NAMALWA (cell line): Measurements from ENCODE around the gene ZNF460.

Experiments
- DNase-seq: peaks from one replicate; pipeline ENCODE4 v3.0.0-alpha.2; 2015; ENCODE audit warnings: low spot score

Gene ZNF460

GRCh38 chr19:57280962-57281400 is 696 bp downstream of the ZNF460 start:
- DNase-seq = peak; percentile 55

GRCh38 chr19:57282011-57282643 is 1.8 kb downstream of the ZNF460 start:
- peak; percentile 14 for DNase-seq

- no peak for DNase-seq
These were observed 8.1 kb downstream of the ZNF460 start for GRCh38 chr19:57288373-57288772.

- no peak for DNase-seq
These were observed 10.7 kb downstream of the ZNF460 start for GRCh38 chr19:57290970-57291369.

- no peak for DNase-seq
These were observed 12.3 kb downstream of the ZNF460 start for GRCh38 chr19:57292547-57292946.

GRCh38 chr19:57293719-57294118 is 13.4 kb downstream of the ZNF460 start:
- DNase-seq = no peak

- no peak for DNase-seq
These were observed 21.8 kb downstream of the ZNF460 start for GRCh38 chr19:57302020-57302465.

- no peak for DNase-seq
These were observed 22.6 kb downstream of the ZNF460 start for GRCh38 chr19:57302727-57303401.

- DNase-seq = no peak
These were observed 24.8 kb downstream of the ZNF460 start for GRCh38 chr19:57305056-57305455.

- DNase-seq = no peak
These were observed 28.2 kb downstream of the ZNF460 start for GRCh38 chr19:57308514-57308913.

GRCh38 chr19:57310792-57311191 is 30.5 kb downstream of the ZNF460 start:
- DNase-seq = no peak

- DNase-seq = no peak
These were observed 33.9 kb downstream of the ZNF460 start for GRCh38 chr19:57314146-57314545.

GRCh38 chr19:57317503-57317902 is 37.2 kb downstream of the ZNF460 start:
- no peak for DNase-seq

- DNase-seq = no peak
These were observed 39.5 kb downstream of the ZNF460 start for GRCh38 chr19:57319869-57320179.

GRCh38 chr19:57320180-57321084 is 40.1 kb downstream of the ZNF460 start, which contains the start of gene ZNF543:
TSS of gene ZNF543 (plus strand) at chr19:57320472. CDS start at chr19:57320854, 382 bp downstream.
- peak; percentile 97 for DNase-seq

- DNase-seq = no peak
These were observed 40.8 kb downstream of the ZNF460 start for GRCh38 chr19:57321116-57321515.

GRCh38 chr19:57321751-57322150 is 41.5 kb downstream of the ZNF460 start:
- no peak for DNase-seq

- no peak for DNase-seq
These were observed 44.7 kb downstream of the ZNF460 start for GRCh38 chr19:57324992-57325391.

- DNase-seq = no peak
These were observed 47.7 kb downstream of the ZNF460 start for GRCh38 chr19:57327993-57328392.

- no peak for DNase-seq
These were observed 53.9 kb downstream of the ZNF460 start for GRCh38 chr19:57334191-57334590.

GRCh38 chr19:57338877-57339276 is 58.6 kb downstream of the ZNF460 start:
- DNase-seq = no peak

- no peak for DNase-seq
These were observed 62.3 kb downstream of the ZNF460 start for GRCh38 chr19:57342582-57342981.
